HCT116 (cell line): ENCODE results near the gene MEAK7.

ENCODE experiments used
- CBX3 ChIP-seq: IDR thresholded peaks from 2 replicates; pipeline ENCODE4 v1.6.1; 2012; ENCODE audit warnings: low read depth
- EZH2 ChIP-seq: fragments of 200-600 bp; sonication (generic); IDR thresholded peaks from 2 replicates; pipeline ENCODE4 v1.6.1; 2017; ENCODE audit warnings: antibody characterized with exemption, mixed run types
- POLR2A ChIP-seq: IDR thresholded peaks from 2 replicates; pipeline ENCODE4 v1.7.0; 2011; ENCODE audit warnings: borderline replicate concordance; ENCODE audit not compliant: insufficient read depth, insufficient read length; ENCODE audit errors: extremely low read depth
- YY1 ChIP-seq: IDR thresholded peaks from 2 replicates; pipeline ENCODE4 v1.6.1; 2011; ENCODE audit warnings: low read length, low read depth, moderate library complexity, mild to moderate bottlenecking; ENCODE audit not compliant: insufficient replicate concordance; ENCODE audit errors: extremely low read depth
- ZNF274 ChIP-seq: fragments of 200-500 bp; sonication (Bioruptor generic); IDR thresholded peaks from 2 replicates; pipeline ENCODE4 v1.6.1; 2014; ENCODE audit warnings: mild to moderate bottlenecking, low read depth, low read length, inconsistent platforms
- TF ChIP-seq, protein P1 (sequence below), 3 experiments: fragments of 200-600 bp in 1 of 3; sonication (generic) in 1 of 3; IDR thresholded peaks in 2 of 3; conservative IDR thresholded peaks in 1 of 3; 2 replicates each; pipeline ENCODE4 v1.5.1; 2012 to 2017; ENCODE audit warnings: low read depth in 2 of 3, low read length in 2 of 3, antibody characterized with exemption in 1 of 3, borderline replicate concordance in 1 of 3, control low read depth in 1 of 3, mild to moderate bottlenecking in 1 of 3, mixed read lengths in 1 of 3, mixed run types in 1 of 3, moderate library complexity in 1 of 3; ENCODE audit not compliant: insufficient read depth in 1 of 3

DNA sequence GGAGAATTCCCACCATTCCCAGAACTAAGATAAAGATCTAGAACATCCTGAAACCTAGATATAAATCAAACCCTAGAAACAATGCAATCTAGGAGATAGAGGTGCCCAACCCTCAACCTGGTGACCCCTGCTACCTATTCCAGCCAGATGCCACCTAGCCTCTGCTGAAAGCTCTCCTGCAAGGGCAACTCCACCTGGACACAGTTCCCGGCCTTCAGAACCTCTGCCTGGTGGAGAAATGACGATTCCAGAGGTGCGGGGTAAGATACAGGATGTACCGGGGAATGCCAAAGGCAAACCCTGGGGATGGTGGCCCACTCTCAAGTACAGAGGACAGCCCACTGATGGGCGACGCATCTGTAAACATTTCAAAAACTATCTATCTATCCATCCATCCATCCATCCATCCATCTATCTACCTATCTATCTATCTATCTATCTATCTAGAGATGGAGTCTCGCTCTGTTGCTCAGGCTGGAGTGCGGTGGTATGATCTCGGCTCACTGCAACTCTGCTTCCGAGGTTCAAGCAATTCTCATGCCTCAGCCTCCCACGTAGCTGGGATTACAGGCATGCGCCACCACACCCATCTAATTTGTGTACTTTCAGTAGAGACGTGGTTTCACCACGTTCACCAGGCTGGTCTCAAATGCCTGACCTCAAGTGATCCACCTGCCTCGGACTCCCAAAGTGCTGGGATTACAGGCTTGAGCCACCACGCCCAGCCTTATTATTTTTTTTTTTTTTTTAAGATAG lies 19.0 kb downstream of the MEAK7 start:
- no peak for TF ChIP-seq CBX3
- TF ChIP-seq, protein P1, sequence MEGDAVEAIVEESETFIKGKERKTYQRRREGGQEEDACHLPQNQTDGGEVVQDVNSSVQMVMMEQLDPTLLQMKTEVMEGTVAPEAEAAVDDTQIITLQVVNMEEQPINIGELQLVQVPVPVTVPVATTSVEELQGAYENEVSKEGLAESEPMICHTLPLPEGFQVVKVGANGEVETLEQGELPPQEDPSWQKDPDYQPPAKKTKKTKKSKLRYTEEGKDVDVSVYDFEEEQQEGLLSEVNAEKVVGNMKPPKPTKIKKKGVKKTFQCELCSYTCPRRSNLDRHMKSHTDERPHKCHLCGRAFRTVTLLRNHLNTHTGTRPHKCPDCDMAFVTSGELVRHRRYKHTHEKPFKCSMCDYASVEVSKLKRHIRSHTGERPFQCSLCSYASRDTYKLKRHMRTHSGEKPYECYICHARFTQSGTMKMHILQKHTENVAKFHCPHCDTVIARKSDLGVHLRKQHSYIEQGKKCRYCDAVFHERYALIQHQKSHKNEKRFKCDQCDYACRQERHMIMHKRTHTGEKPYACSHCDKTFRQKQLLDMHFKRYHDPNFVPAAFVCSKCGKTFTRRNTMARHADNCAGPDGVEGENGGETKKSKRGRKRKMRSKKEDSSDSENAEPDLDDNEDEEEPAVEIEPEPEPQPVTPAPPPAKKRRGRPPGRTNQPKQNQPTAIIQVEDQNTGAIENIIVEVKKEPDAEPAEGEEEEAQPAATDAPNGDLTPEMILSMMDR (IDR thresholded peaks at IDR 0.05 in 2 of 3, conservative IDR thresholded peaks at IDR 0.05 in 1 of 3; ENCODE audit: borderline replicate concordance in 1 of 3, insufficient read depth in 1 of 3, low read depth in 2 of 3, low read length in 2 of 3), result no peak
- TF ChIP-seq YY1, result no peak
- no peak for TF ChIP-seq EZH2
- no peak for TF ChIP-seq POLR2A
- no peak for TF ChIP-seq ZNF274
